CD4-positive, alpha-beta T cell treated with Interleukin-6 for 4 hours (primary cell): Measurements from ENCODE around the gene STX7.

ENCODE experiments used
- DNase-seq: peaks from one replicate; pipeline ENCODE4 v3.0.0-alpha.2; 2020; ENCODE audit warnings: mixed read lengths

The STX7 gene

DNA sequence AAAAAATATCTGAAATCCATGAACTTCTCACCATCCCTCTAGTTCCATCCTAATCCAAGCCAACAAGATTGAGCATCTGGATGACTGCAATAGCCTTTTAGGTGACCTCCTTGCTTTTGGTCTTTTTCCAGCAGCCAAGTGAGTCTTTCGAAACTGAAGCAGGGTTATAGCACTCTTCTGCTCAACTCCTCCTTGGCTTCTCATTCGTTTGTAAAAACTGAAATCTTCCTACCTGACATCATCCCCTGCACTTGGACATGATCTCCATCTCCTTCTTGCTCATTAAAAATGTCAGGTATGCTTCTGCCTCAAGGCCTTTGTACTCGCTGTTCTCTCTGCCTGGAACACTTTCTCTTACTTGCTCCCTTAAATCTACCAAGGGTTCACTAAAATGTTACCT is 46.0 kb downstream of the STX7 start:
- DNase-seq = no peak

DNA sequence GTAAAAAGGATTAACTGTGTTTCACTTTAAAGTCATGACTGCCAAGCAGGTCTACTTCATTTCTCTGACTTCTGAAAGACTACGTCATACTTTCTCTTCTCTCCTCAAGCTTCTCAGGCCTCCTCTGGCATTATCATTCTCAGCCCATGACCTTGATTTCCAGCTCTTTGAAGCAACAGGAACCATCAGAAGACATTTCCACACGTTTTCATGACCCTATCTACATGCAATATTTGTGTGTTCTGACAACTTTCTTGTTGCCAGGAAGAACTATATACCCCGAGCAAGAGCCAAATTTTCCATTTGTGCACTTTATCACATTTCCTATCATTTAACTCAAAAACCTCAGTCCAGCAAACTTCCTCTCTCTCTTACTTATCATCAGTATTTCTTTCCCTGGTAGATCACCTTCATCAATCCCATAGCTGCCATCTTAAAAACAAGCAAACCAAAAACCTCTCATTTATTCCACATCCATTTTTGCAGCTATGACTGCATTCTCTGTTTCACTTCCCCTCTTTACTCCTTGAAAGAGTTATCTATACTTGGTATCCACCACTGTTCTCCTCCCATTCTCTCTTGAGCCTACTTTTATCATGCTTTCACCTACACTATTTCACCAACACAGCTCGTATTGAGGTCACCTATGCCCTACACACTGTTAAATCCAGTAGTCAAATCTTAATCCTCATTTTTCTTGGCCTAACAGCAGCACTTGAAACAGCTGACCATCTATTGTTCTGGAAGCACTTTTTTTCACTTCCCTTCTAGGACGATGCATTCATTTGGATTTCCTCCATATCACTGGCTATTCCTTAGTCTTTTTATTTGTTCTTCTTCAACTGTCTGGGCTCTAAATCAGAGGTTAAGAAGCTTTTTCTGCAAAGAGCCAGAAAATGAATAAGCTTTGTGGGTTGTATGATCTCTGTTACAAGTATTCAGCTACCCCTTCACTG is 47.1 kb downstream of the STX7 start:
- no peak for DNase-seq

DNA sequence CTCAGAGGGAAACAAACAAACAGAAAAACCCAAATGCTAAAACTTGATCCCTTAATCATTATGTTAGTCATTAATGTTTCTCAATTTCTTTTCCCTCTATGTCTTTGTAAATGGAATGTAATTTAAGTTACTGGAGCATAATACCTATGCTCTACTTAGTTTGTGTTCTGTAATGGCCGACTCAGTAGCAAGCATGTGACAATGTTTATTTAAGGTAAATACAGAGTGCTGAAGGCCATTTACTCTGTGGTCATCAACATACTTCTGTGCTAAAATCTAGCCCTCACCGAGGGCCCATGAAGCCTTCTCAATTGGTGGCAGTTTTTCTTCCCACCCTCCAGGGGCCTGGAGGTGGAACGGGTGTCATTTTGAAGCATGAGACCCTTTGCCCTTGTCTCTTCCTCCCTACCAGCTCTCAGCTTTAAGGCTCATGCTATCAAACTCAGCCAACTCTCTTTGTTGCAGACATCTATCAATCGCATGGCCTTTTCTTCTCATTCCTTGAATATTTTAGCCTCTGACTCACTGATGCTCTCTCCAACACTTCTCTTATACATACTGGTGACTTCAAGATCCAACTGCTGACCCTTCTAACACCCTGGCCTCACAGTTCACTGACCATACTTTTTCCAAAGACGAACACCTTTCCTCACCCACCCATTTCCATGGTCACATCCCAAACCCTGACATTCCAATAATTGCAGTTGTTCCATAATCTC is 48.2 kb downstream of the STX7 start:
- no peak for DNase-seq

DNA sequence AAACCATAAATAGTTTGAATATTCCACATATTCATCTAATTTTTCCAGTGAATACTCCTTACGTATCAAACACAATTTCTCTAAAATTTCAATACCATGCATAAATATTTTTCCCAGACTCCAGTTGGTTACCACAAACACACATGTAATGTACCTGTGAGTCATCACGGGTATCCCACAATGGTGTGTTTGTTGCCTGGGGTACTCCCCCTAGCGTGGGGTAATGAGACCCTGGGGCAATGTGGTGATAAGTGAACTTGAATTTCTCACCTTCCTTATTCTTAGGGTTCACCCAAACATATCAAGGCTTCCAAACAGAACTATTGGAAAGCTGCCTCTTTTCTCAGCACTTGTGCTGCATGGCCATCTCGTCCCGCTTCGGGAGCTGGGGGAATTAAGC is 51.0 kb downstream of the STX7 start:
- DNase-seq = no peak

DNA sequence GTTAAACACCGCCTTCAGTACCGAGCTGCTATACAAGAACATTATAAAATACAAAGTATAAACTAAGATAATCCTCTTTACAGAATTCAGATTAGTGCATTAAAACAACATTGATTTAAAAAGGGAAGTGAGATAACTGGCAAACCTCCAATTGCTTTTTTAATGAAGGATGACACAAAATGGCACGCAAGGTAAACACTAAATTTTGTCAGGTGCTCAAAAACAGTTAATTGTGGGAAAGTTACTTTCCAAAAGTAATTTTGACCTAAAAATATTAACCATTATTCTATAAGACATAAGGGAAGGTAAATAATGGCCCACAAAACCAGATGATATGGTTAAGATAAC is 53.3 kb downstream of the STX7 start:
- no peak for DNase-seq

DNA sequence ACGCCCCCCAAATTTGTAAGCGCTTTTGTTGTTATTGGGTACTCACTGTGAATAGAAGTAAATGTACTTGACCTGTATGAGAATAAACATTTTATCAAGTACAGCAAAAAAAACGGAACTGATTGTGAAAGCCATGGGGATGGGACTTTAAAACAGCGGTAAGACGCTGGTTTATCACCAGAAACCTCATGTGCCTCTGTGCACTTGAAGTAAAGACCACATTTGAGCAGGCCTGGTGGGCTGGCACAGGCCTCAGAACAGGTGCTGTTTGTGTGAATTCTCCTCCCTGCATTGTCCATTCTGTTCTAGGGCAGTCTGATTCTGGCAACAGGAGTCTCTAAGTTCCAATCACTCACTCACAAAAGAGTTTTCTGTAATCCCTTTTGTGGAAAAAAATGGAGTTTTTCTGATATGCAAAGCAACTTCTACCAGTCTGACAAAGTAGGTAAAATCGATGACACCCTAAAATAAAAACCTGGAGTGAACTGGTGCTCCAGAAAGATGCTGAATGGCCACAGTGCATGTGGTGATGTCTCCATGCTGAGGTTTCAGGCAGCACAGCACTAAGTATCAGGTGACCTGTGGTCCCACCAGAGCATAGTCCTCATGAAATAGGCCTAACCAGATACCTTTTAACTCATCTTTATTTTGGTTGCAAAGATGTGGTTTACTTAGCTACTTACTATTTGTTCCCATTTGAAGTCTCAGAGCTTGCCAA is 53.9 kb downstream of the STX7 start:
- no peak for DNase-seq

DNA sequence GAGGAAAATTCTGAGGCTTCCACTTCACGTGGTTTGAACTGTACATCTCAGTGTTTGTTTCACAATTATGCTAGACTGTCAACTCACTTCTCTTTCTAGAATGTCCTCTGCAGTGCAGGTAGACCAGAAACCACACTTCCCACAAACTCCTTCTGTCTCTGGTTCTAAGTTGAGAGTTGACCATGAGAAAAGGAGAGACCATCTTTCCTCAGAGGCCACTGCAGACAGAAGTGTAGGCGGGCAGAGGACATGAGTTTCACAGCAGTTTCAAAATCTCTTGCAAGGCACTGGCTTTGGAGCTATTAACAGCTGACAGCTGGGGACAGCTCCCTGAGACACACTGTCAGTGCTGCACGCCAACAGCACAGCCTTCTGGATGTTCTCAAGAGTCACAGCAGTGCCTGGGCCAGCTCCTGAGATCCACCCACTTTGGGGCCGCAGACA is 56.2 kb downstream of the STX7 start:
- no peak for DNase-seq

DNA sequence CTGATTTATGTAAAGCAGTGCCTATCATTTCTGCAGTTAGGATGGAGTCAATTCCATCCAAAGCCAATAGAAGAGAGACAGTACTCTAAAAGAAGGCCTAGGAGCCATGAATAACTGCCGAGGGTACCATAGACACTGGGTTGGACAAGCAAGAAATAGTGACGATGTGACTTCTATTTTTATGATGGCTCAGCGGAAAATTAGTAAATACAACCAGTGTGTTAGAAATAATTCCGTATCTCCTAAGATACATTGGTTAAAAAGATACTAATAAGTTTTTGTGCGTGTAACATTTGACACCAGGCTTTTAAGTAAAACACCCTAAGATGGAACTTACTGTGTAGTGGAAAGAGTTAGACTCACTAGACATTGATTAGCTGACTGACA is 66.1 kb downstream of the STX7 start:
- no peak for DNase-seq

DNA sequence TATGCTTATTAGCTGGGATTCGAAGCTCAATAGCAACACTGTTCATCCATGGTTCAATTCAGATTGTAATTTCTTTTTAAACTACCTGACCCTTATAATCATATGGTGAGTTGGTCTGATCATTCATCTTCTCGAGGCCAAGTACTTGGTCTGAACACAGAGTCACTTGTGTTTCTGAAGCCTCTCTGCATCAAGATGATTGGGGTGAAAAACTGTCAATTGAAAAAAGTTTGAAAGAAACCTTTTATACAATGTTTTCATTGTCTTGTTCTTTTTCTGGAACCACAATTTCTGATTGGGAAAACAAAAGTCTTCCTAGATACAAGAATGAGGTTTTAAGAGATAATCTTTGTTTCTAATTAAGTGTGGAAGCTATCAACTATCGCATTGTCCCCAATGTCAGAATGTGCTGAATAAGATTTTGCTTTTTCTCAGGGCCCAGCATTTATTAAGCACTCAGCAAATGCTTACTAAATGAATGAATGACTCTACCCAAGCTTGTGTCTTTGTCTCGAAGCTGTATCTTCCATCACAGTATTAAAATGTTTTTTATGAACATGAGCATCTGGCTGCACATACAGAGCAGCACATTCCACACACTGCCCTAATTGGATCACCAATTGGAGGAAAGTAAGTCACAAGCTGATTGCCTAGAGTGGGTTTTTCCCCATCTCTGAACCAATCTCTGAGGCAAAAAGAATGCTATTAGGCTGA is 66.6 kb downstream of the STX7 start:
- no peak for DNase-seq

DNA sequence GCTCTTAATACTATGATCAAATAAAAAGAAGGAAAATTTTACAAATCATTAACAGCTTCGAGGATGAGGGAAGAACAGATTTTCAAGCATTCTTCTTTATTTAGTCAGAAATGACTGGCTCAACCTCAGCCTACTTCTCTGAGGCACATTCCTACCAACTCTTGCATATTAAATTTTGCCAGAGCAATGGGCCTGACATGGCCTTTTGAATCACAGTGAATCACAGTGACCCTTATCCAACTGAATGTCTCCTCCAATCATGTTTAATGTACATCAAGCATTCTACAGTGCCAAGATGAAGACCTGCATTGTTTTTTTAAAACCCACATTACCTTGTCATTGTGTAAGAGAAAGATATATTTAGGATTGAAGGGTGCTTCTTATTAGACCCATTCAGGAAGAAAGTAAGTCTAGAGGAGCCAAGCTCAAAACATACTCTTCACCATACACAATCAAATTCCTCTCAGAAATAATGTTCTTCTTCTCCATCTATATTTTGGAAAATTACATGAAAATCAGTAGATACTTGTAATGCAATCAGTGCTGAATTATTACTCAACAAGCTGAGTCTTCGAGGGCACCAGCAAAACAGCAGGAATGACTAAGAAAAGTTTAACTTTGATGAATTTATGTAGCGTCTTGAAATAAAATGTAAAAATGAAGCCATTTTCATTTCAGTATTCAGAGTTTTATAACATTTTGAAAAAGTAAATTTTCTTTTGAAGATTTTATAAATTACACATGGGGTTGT is 67.5 kb downstream of the STX7 start:
- DNase-seq = no peak

DNA sequence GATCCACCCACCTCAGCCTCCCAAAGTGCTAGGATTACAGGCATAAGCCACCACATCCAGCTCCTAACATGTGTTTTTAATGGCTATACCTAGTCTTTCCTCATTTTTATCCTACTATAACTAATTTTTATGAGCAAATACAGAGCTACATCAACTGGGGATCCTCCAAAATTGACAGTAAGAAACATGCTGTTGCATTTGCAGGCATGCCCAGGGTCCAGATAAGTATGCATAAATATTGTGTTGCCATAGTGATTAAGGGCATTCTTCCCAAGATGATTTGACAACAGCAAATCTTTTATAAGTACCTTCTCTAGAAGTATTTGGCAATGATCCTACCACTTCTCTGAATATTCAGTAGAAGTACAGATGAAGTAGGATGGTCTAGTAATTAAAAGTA is 69.7 kb downstream of the STX7 start:
- no peak for DNase-seq

DNA sequence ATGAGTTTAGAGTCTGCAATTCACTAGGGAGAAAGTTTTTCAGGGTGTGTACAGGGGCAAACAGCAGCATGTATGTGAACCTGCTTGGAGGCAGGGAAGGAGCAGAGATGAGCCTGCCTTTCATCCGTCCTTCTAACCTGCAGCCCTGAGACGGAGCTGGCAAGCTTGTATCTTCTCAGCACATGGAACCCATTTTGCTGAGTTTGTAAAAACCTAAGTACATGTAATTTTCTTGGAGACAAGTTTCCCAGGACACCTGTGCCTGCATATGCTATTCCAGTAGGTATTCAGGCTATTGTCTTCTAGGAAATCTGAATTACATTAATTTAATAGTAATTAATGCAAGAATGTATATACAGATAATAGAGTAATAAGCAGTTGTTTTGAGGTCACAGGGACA is 82.8 kb downstream of the STX7 start:
- DNase-seq = no peak

DNA sequence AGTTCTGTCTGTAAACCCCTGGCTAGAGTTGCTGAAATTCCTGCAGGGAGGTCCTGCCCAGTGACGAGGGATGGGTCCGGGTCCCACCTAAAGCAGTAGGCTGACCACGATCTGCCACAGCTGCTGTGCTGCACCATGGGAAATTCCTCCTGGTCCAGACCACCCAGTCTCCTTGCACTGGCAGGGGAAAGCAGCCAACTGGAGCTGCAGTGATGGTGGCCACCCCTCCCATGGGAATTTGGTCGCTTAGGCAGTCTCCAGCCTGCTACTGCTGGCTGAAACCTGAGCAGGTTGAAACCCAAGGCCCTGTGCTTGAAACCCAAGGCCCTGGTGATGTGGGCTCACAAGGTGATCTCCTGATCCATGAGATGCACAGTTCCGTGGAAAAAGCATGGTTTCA is 87.7 kb downstream of the STX7 start:
- DNase-seq = no peak

DNA sequence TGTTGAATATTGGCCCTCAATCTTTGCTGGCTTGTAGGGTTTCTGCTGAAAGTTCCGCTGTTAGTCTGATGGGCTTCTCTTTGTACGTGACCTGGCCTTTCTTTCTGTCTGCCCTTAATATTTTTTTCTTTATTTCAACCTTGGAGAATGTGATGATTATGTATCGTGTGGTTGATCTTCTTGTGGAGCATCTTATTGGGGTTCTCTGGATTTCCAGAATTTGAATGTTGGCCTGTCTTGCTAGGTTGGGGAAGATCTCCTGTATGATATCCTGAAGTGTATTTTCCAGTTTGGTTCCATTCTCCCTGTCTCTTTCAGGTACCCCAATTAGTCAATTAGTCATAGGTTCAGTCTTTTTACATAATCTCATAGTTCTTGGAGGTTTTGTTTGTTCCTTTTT is 89.1 kb downstream of the STX7 start:
- DNase-seq = no peak

DNA sequence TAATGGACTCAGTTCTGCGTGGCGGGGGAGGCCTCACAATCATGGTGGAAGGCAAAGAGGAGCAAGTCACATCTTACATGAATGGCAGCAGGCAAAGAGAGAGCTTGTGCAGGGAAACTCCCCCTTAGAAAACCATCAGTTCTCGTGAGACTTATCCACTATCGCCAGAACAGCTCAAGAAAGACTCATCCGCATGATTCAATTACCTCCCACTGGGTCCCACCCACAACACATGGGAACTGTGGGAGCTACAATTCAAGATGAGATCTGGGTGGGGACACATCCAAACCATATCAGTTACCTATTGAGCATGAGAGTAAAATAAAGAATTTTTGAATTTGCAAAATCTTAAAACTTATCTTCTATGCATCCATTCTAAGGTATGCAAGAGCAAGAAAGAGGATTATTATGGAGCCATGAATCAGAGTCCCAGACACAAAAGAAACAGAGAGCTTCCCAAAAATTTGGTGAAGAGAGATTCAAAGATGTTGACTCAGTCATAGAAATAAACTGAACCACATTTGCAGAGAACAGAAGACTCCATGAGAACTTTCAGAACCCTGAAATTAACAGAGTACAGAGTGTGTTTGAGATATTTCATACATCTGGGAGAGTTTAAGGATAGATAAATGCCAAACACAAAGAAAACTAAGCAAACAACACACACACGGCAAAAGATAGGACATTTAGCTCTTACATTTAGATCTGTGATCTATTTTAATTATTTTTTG is 94.5 kb downstream of the STX7 start:
- DNase-seq = no peak

DNA sequence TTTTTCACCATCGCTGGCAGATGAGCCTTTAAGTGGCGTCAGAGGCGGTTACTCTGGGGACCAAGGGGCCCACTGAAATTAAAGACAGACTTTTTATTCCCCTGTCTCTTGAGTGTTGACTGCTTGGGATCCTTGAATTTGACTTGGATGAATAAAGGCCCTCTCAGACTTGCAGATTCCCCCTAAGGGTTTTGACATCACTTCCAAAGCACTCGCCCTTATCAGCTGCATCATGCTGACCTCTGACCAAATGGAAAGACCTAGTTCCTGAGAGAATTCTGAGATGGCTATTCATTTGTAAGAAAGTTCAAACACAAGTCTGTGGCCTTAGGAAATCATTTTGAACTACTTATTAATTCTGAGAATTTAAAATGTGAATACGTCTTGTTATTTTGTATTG is 98.2 kb downstream of the STX7 start:
- DNase-seq = no peak

DNA sequence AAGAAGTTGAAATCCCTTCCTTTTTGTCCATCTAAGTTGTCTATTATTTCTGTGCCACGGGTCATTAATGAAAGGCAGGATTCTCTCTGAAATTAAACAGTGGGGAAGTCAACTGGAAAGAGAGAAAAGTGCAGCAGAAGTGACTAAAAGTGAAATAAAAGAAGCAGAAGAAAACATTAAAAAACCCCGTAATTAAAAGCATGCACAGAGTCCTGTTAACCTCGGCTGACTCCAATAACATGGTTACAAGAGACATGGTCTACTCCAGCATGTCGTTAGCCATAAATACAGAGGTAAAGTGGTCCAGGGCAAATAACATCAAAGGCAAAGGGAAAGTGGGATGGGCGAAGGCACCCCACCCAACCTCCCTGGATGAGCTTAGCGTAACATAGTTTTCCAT is 98.6 kb downstream of the STX7 start:
- DNase-seq = no peak

DNA sequence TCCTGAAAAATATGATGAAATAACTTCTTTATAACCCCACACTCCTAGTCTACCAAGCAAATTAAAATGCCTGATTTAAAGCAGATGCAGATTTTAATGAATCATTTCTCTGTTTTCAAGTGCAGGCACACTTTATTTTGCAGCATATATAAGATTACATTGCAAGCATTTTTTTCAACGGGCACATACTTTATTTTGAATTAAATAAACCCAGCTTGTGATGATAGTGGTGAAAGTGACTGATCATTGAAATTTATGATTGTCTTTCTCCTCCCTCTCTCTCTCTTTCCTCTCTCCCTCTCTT is 99.5 kb downstream of the STX7 start:
- no peak for DNase-seq

DNA sequence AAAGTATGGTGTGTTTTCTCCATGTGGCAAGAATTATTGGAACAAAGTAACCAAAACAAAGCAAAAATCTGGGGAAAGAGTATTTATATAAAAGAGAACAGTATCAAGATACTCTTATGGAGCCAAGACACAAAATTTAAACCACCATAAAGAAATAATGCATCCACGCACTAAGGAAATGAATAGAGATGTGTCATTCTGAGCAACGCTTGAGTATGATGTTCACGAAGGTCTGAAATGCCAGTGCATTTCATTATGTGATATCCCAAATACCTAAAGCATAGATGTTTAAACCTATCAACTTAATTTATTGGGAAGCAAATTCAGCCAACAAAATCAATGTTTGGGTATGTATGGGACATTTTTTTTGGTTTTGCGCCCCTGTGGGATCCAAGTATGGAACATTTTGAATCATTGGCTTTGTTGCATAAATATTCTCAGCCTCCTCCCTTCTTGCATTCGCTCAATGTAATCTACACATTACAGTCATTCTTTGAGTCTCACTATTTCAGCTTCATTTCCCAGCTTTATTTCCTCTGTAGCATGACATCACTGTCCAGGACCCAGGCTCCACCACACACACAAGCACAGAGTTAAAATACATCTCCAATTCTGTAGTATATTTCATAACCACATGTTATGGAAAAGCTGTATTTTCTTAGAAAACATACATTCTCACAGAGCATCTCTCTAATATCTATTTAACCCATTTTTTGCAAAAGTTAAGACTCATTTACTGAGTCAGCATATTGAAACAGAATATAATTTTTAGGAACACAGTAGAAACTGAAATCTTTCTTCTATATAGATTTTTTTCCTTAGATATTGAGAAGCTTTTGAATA is 100.0 kb downstream of the STX7 start:
- DNase-seq = no peak

DNA sequence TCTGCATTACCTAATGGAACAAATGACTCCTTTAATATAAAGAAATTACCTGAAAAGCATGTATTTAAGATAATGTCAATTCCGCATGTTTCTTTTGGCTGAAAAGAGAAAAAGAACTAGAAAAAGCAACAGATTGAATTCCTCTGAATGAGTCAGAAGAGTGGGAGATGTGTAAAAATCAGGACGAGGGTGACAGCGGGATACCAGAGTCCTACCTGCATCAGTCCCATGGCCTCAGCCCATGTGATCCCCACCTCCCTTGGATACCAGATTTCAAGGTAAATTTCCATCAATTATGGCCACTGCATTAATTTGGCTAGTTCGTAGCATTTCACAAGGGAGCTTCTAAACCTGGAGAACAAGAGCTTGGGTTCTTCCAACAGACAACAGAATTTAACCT is 101.6 kb downstream of the STX7 start:
- DNase-seq = no peak

DNA sequence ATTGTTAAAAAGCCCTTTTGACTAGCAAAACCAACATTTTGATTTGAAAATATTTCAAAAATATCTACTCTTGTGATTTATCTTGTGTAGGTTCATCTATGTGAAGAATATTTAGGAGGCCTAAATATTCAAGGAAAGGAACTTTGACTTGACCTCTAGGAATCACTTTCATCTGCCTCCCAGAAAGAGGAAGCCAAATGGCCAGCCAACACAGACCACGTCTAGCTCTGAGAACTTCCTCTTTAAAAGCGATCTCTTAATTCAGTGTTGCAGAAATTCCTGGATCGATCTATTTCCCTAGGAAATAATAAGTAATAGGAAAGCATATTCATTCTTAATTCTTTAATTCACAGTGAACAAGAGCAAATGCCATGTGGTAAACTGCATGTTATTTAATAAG is 102.1 kb downstream of the STX7 start:
- DNase-seq = no peak
